NCI-H2196 treated with DMSO at 0.1 percent for 48 hours (cell line): ENCODE data around the gene MATK.
A peak's percentile ranks its signal among the peaks of the same experiment; 100 is the strongest.
"Not testable (repeated sequence)": the region's sequence is repeated elsewhere in the genome, so short reads cannot be mapped to it uniquely, and the experiment has no call there.

Experiments
- DNase-seq: peaks from one replicate; lab custom pipeline; 2025; ENCODE audit not compliant: unreplicated experiment; lab: John Stamatoyannopoulos, UW

The MATK gene

GRCh38 chr19:3816148-3816547, 30.0 kb upstream of the MATK start:
- not testable (repeated sequence) for DNase-seq

GRCh38 chr19:3814648-3815047, 28.5 kb upstream of the MATK start:
- no peak for DNase-seq

- DNase-seq = no peak
These were observed 27.6 kb upstream of the MATK start for GRCh38 chr19:3813473-3814392.

GRCh38 chr19:3810708-3811355, 24.7 kb upstream of the MATK start:
- DNase-seq = no peak

- DNase-seq = no peak
These were observed 23.9 kb upstream of the MATK start for GRCh38 chr19:3809881-3810707.

- no peak for DNase-seq
These were observed 22.4 kb upstream of the MATK start for GRCh38 chr19:3808420-3809143.

- no peak for DNase-seq
These were observed 21.6 kb upstream of the MATK start for GRCh38 chr19:3807574-3808354.

- DNase-seq = no peak
These were observed 20.9 kb upstream of the MATK start for GRCh38 chr19:3807131-3807480.

- DNase-seq = no peak
These were observed 19.7 kb upstream of the MATK start for GRCh38 chr19:3805859-3806258.

- DNase-seq = no peak
These were observed 18.2 kb upstream of the MATK start for GRCh38 chr19:3804429-3804828.

- no peak for DNase-seq
These were observed 17.8 kb upstream of the MATK start for GRCh38 chr19:3803986-3804385.

GRCh38 chr19:3803114-3803888, 17.1 kb upstream of the MATK start:
- no peak for DNase-seq

GRCh38 chr19:3801412-3802096, 15.4 kb upstream of the MATK start:
- peak; percentile 66 for DNase-seq

GRCh38 chr19:3800996-3801395, 14.8 kb upstream of the MATK start:
- DNase-seq = no peak

GRCh38 chr19:3798137-3798536, 12.0 kb upstream of the MATK start:
- DNase-seq = no peak

- no peak for DNase-seq
These were observed 10.2 kb upstream of the MATK start for GRCh38 chr19:3796358-3796757.

GRCh38 chr19:3793799-3794198, 7.6 kb upstream of the MATK start:
- no peak for DNase-seq

- no peak for DNase-seq
These were observed 5.9 kb upstream of the MATK start for GRCh38 chr19:3792114-3792513.

GRCh38 chr19:3790941-3791340, 4.8 kb upstream of the MATK start:
- DNase-seq = no peak
